Natural killer cell (primary cell): ENCODE measurements around the gene BNC2. TPM values are rescaled to one million over a fixed set of nuclear protein-coding genes. Genes with fewer than 3 reads are reported as not detected.

ENCODE experiments used
- ATAC-seq, 3 donors: fragments of 150-1000 bp in 2 of 3; fragments of 200-7000 bp in 1 of 3; cut with Tn5 transposase; 1 replicate in 1 of 3; 2 replicates in 2 of 3; pipeline ENCODE4 v1.10.0; 2021; ENCODE audit warnings: mild to moderate bottlenecking in 2 of 3, moderate library complexity in 2 of 3
- DNase-seq, 2 donors: peaks; one replicate each; pipeline versions ENCODE4 v3.0.0 to v3.0.0-alpha.2; 2013 to 2021; ENCODE audit warnings: mixed read lengths in 1 of 2
- H3K27ac ChIP-seq: one replicate; pipeline ENCODE4 v1.5.1; 2013; ENCODE audit warnings: mild to moderate bottlenecking, low read length
- H3K27me3 ChIP-seq: one replicate; pipeline ENCODE4 v1.6.1; 2013; ENCODE audit warnings: low read length; ENCODE audit not compliant: control insufficient read depth, insufficient read depth
- H3K36me3 ChIP-seq: one replicate; pipeline ENCODE4 v1.6.1; 2013; ENCODE audit warnings: low read length; ENCODE audit not compliant: control insufficient read depth, insufficient read depth
- H3K4me1 ChIP-seq: one replicate; pipeline ENCODE4 v1.6.1; 2013; ENCODE audit warnings: low read length; ENCODE audit not compliant: control insufficient read depth, insufficient read depth
- H3K4me3 ChIP-seq: one replicate; pipeline ENCODE4 v1.5.1; 2013; ENCODE audit warnings: low read length
- H3K9me3 ChIP-seq: one replicate; pipeline ENCODE4 v1.6.1; 2013; ENCODE audit warnings: low read length; ENCODE audit not compliant: control insufficient read depth, insufficient read depth
- H3K27ac Mint-ChIP-seq, 2 donors: one replicate each; pipeline ENCODE4 v1.8.0; 2022; ENCODE audit warnings: mild to moderate bottlenecking in 2 of 2, mixed read lengths in 2 of 2, moderate library complexity in 1 of 2
- H3K27me3 Mint-ChIP-seq, 2 donors: one replicate each; pipeline ENCODE4 v1.8.0; 2022; ENCODE audit warnings: low read depth in 2 of 2, mixed read lengths in 2 of 2
- H3K36me3 Mint-ChIP-seq: one replicate; pipeline ENCODE4 v1.8.0; 2022; ENCODE audit warnings: mixed read lengths
- H3K4me1 Mint-ChIP-seq, 2 donors: one replicate each; pipeline ENCODE4 v1.8.0; 2022; ENCODE audit warnings: mixed read lengths in 2 of 2
- H3K4me3 Mint-ChIP-seq: one replicate; pipeline ENCODE4 v1.8.0; 2022; ENCODE audit warnings: mild to moderate bottlenecking, moderate library complexity, mixed read lengths
- H3K9me3 Mint-ChIP-seq, 2 donors: one replicate each; pipeline ENCODE4 v1.8.0; 2022; ENCODE audit warnings: mixed read lengths in 2 of 2
- WGBS: methylation state at CpG from one replicate; pipeline ENCODE4 v1.1.7; 2013; ENCODE audit warnings: missing lambda C conversion rate; ENCODE audit not compliant: insufficient coverage; 5-methylcytosine and 5-hydroxymethylcytosine counted together
- intact Hi-C: fragments of 100-400 bp; cut with micrococcal nuclease; formaldehyde crosslinking; loops from one replicate; pipeline ENCODE4 v1.14.2; 2022
- total RNA-seq, 4 donors: library from RNA; stranded (reverse); fragments of 120-200 nt in 1 of 4; gene quantifications; one replicate each; pipeline versions ENCODE4 v1.2.3 to v1.2.4, GENCODE V29; 2013 to 2022
- TF ChIP-seq, protein P1 (sequence below): fragments of 200-600 bp; IDR thresholded peaks from one replicate; pipeline ENCODE4 v1.8.0; 2022; ENCODE audit warnings: antibody characterized with exemption

Gene BNC2
- total RNA-seq, 3 donors from 2014 or later (not counting 1 experiment from before 2014, with no cell fraction given), result 36.9 to 84.2 (median 66.5) TPM

GRCh38 chr9:16651446-16651964, 219.0 kb downstream of the BNC2 start:
- TF ChIP-seq, protein P1, sequence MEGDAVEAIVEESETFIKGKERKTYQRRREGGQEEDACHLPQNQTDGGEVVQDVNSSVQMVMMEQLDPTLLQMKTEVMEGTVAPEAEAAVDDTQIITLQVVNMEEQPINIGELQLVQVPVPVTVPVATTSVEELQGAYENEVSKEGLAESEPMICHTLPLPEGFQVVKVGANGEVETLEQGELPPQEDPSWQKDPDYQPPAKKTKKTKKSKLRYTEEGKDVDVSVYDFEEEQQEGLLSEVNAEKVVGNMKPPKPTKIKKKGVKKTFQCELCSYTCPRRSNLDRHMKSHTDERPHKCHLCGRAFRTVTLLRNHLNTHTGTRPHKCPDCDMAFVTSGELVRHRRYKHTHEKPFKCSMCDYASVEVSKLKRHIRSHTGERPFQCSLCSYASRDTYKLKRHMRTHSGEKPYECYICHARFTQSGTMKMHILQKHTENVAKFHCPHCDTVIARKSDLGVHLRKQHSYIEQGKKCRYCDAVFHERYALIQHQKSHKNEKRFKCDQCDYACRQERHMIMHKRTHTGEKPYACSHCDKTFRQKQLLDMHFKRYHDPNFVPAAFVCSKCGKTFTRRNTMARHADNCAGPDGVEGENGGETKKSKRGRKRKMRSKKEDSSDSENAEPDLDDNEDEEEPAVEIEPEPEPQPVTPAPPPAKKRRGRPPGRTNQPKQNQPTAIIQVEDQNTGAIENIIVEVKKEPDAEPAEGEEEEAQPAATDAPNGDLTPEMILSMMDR, result no peak
- H3K9me3 Mint-ChIP-seq, result no peaks in the 10 kb centered on the region
- Histone ChIP-seq H3K4me3 (no peak overlapping the region), H3K27ac (no peak overlapping the region), H3K36me3 (no peaks in the 10 kb centered on the region), H3K4me1 (no peaks in the 10 kb centered on the region), H3K27me3 (no peaks in the 10 kb centered on the region), H3K9me3 (no peaks in the 10 kb centered on the region)
- no peaks in the 10 kb centered on the region for H3K36me3 Mint-ChIP-seq
- intact Hi-C loops, result no loop called here
- WGBS, result 89% methylated on average over 3 of the region's 5 CpGs
- H3K4me1 Mint-ChIP-seq, result peaks cover 9 to 18% of the 10 kb centered on the region in 2 donors
- ATAC-seq (no peak), DNase-seq (no peak)
- no peak overlapping the region for H3K4me3 Mint-ChIP-seq
- no peak overlapping the region for H3K27ac Mint-ChIP-seq
- H3K27me3 Mint-ChIP-seq, result no peaks in the 10 kb centered on the region

DNA sequence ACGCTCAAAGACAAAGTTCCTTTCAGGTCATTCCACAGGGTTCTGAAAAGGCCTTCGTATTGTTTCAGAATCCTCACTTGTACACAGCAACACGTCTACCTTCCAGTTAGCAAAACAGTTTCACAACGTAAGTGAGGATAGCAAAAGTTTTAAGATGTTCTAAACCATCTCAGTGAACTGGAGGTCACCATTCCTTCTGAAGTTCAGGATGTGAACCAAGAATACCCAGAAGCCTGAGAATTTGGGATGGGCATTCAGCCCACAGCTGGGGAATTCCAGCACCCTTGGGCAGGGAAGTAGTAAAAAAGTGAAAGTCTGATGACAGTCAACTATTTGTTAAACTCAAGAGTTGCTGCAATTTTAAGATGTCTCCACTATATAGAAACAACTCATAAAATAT, 224.5 kb downstream of the BNC2 start:
- H3K4me1 Mint-ChIP-seq, result peaks cover 16 to 34% of the 10 kb centered on the region in 2 donors
- no peaks in the 10 kb centered on the region for H3K27me3 Mint-ChIP-seq
- Histone ChIP-seq H3K4me3 (no peak overlapping the region), H3K27ac (no peak overlapping the region), H3K27me3 (no peaks in the 10 kb centered on the region), H3K9me3 (no peaks in the 10 kb centered on the region), H3K36me3 (no peaks in the 10 kb centered on the region), H3K4me1 (no peaks in the 10 kb centered on the region)
- intact Hi-C loops, result no loop called here
- DNase-seq, result no peak
- WGBS, result 83% methylated on average over 4 of the region's 4 CpGs
- H3K9me3 Mint-ChIP-seq, result no peaks in the 10 kb centered on the region
- H3K36me3 Mint-ChIP-seq, result no peaks in the 10 kb centered on the region
- TF ChIP-seq, protein P1, result no peak
- H3K27ac Mint-ChIP-seq, result no peak overlapping the region
- no peak overlapping the region for H3K4me3 Mint-ChIP-seq
- no peak for ATAC-seq

DNA sequence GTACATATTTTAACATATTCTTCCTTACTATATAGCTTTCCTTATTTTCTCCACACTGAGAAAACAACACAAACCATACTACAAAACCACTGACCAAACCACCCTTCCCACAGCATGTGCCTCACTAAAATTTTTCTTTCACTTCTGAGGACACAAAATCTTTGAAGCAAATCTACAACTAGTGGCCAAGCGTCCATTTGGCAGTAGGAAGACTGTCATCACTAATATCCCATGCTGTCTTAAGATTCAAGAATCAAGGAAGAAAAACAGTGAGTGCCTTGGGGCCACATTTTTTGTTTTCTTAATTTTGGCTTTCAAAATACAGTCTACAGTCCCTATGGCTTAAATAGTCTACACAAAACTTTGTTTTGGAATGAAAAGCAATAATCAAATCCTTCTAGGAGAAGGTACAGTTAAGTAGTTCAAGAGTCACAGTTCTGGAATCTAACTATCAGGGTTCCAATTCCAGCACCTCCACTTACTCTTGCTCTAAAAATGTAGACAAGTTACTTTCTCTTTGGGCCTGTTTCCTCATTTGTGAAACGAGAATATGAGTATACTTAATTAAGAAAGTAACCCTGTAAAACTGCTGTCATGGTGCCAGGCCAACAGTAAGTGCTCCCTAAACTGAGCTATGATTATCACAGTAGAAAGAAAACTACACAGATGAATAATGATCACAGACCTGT, 227.9 kb downstream of the BNC2 start:
- H3K27ac Mint-ChIP-seq, result no peak overlapping the region
- intact Hi-C loops, result no loop called here
- Histone ChIP-seq H3K4me1 (no peaks in the 10 kb centered on the region), H3K36me3 (no peaks in the 10 kb centered on the region), H3K27ac (no peak overlapping the region), H3K9me3 (no peaks in the 10 kb centered on the region), H3K27me3 (no peaks in the 10 kb centered on the region), H3K4me3 (no peak overlapping the region)
- peaks cover 9 to 50% of the 10 kb centered on the region in 2 donors for H3K4me1 Mint-ChIP-seq
- no peaks in the 10 kb centered on the region for H3K9me3 Mint-ChIP-seq
- H3K4me3 Mint-ChIP-seq, result no peak overlapping the region
- DNase-seq (no peak), ATAC-seq (no peak)
- TF ChIP-seq, protein P1, result no peak
- H3K27me3 Mint-ChIP-seq, result no peaks in the 10 kb centered on the region
- WGBS, result 28% methylated on average over 2 of the region's 2 CpGs
- H3K36me3 Mint-ChIP-seq, result no peaks in the 10 kb centered on the region

GRCh38 chr9:16640649-16641048, 229.8 kb downstream of the BNC2 start:
- WGBS, result 71% methylated on average over 1 of the region's 2 CpGs
- H3K36me3 ChIP-seq, result no peaks in the 10 kb centered on the region
- no peak for ATAC-seq

More at GRCh38 chr9:16640649-16641048, 229.8 kb downstream of the BNC2 start:
- H3K9me3 ChIP-seq, result no peaks in the 10 kb centered on the region
- Mint-ChIP-seq H3K36me3 (no peaks in the 10 kb centered on the region), H3K9me3 (no peaks in the 10 kb centered on the region), H3K27ac (no peak overlapping the region), H3K27me3 (no peaks in the 10 kb centered on the region), H3K4me3 (no peak overlapping the region), H3K4me1 (peaks cover 11 to 49% of the 10 kb centered on the region in 2 donors)
- no peaks in the 10 kb centered on the region for H3K27me3 ChIP-seq
- intact Hi-C loops, result no loop called here
- H3K27ac ChIP-seq, result no peak overlapping the region
- no peak overlapping the region for H3K4me3 ChIP-seq
- DNase-seq, result no peak
- TF ChIP-seq, protein P1, result no peak
- no peaks in the 10 kb centered on the region for H3K4me1 ChIP-seq
